PC-9 (cell line): ENCODE measurements around the gene LRRC56. TPM values are rescaled to one million over a fixed set of nuclear protein-coding genes. Genes with fewer than 3 reads are reported as not detected.

ENCODE experiments used
- BruUV-seq: library from RNA; stranded (reverse); fragments of 400-500 nt; replicated peaks from 2 replicates; lab custom pipeline; 2021; lab: Mats Ljungman, UMichigan
- CTCF ChIA-PET: fragments of 300-600 bp; sonication (Branson Sonifier 250); formaldehyde crosslinking; loops from one replicate; lab custom pipeline; 2022; ENCODE audit warnings: antibody characterized with exemption; lab: Charles Lee
- POLR2A ChIA-PET: fragments of 300-600 bp; sonication (Branson Sonifier 250); formaldehyde crosslinking; loops from one replicate; lab custom pipeline; 2022; ENCODE audit warnings: antibody characterized with exemption; ENCODE audit not compliant: unreplicated experiment; lab: Charles Lee
- DNase-seq, 2 experiments: peaks; one replicate each; pipeline versions ENCODE4 v3.0.0 to v3.0.0-alpha.2; 2015 to 2022; ENCODE audit warnings: mixed read lengths in 1 of 2
- H2AFZ ChIP-seq: fragments of 200-600 bp; sonication (generic); 2 replicates; pipeline ENCODE4 v1.8.1; 2017; ENCODE audit warnings: antibody characterized with exemption
- H3F3A ChIP-seq: fragments of 200-600 bp; sonication (generic); 2 replicates; pipeline ENCODE4 v1.8.1; 2017; ENCODE audit warnings: antibody characterized with exemption, mild to moderate bottlenecking, low read depth; ENCODE audit not compliant: insufficient read depth
- H3K27ac ChIP-seq: fragments of 200-600 bp; sonication (generic); 2 replicates; pipeline ENCODE4 v1.6.1; 2016; ENCODE audit warnings: mixed run types
- H3K27me3 ChIP-seq: fragments of 200-600 bp; sonication (generic); 2 replicates; pipeline ENCODE4 v1.6.1; 2016; ENCODE audit warnings: low read depth, mixed run types; ENCODE audit not compliant: insufficient read depth
- H3K36me3 ChIP-seq: fragments of 200-600 bp; sonication (generic); 2 replicates; pipeline ENCODE4 v1.6.1; 2016; ENCODE audit warnings: low read depth, mixed run types
- H3K4me1 ChIP-seq: fragments of 200-600 bp; sonication (generic); replicated peaks from 2 replicates; pipeline ENCODE4 v1.6.1; 2016; ENCODE audit warnings: mixed run types; ENCODE audit not compliant: insufficient read depth
- H3K4me2 ChIP-seq: fragments of 200-600 bp; sonication (generic); 2 replicates; pipeline ENCODE4 v1.6.1; 2017; ENCODE audit warnings: mixed run types
- H3K4me3 ChIP-seq: fragments of 200-600 bp; sonication (generic); 2 replicates; pipeline ENCODE4 v1.6.1; 2016; ENCODE audit warnings: mixed run types
- H3K79me2 ChIP-seq: fragments of 200-600 bp; sonication (generic); 2 replicates; pipeline ENCODE4 v1.6.1; 2017; ENCODE audit warnings: low read depth, mixed run types
- H3K9me2 ChIP-seq: fragments of 200-600 bp; sonication (generic); 2 replicates; pipeline ENCODE4 v1.8.1; 2017; ENCODE audit warnings: mild to moderate bottlenecking; ENCODE audit not compliant: insufficient read depth
- H3K9me3 ChIP-seq: fragments of 200-600 bp; sonication (generic); 2 replicates; pipeline ENCODE4 v1.8.1; 2016; ENCODE audit warnings: low read depth; ENCODE audit not compliant: insufficient read depth
- H4K20me1 ChIP-seq: fragments of 200-600 bp; sonication (generic); 2 replicates; pipeline ENCODE4 v1.8.1; 2017; ENCODE audit not compliant: insufficient read depth
- CTCF ChIP-seq: fragments of 200-600 bp; sonication (generic); conservative IDR thresholded peaks from 2 replicates; pipeline ENCODE4 v1.6.1; 2017; ENCODE audit warnings: mixed run types, antibody characterized with exemption, mild to moderate bottlenecking, moderate library complexity
- EZH2 ChIP-seq: fragments of 200-600 bp; sonication (generic); IDR thresholded peaks from 2 replicates; pipeline ENCODE4 v1.8.0; 2017; ENCODE audit warnings: antibody characterized with exemption, low read depth
- intact Hi-C: fragments of 100-400 bp; cut with micrococcal nuclease; formaldehyde crosslinking; loops from one replicate; pipeline ENCODE4 v1.10.0; 2022; ENCODE audit not compliant: unreplicated experiment
- total RNA-seq: library from RNA; stranded (reverse); gene quantifications from 2 replicates; pipeline ENCODE4 v1.2.3, GENCODE V29; 2021

LRRC56 gene
- total RNA-seq, 1 experiment from 2014 or later = 5.0 TPM

GRCh38 chr11:596374-596773 lies 59.0 kb downstream of the LRRC56 start:
- Histone ChIP-seq H3K9me2 (no peaks in the 10 kb centered on the region), H3K27me3 (no peaks in the 10 kb centered on the region), H3K9me3 (no peaks in the 10 kb centered on the region), H3K4me2 (no peak overlapping the region), H3F3A (no peaks in the 10 kb centered on the region), H3K36me3 (no peaks in the 10 kb centered on the region), H3K4me1 (no peaks in the 10 kb centered on the region), H3K27ac (no peak overlapping the region), H2AFZ (no peak overlapping the region), H4K20me1 (peaks cover 4% of the 10 kb centered on the region), H3K79me2 (no peaks in the 10 kb centered on the region), H3K4me3 (no peak overlapping the region)
- TF ChIP-seq EZH2 (no peak), CTCF (no peak)
- CTCF ChIA-PET = no interaction called here
- DNase-seq = no peak
- POLR2A ChIA-PET = no interaction called here
- intact Hi-C loops = no loop called here
- BruUV-seq = no TSS peak

DNA sequence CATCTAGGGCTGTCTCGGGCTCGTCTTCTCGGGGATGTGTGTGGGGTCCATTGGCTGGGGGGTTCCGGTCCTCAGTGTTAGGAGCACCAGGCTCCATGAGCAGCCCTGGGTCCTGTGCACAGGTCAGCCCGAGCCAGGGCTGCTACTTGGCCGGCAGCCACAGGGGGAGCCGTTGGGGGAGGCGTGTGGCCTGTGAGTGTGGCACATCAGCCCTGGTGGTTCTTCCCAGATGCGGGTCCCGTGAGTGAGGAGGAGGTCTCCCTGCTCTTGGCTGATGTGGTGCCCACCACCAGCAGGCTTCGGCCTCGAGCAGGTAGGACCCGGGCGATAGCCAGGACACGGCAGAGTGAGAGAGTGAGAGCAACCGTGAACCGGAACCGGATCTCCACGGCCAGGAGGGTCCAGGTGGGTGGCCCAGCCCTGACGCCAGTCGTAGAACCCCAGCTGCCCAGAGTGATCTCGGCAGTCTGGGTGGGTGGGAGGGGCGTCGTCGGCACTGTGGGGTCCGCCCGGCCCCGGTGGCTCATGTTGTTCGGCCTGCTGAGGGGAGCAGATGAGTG lies 59.9 kb downstream of the LRRC56 start:
- Histone ChIP-seq H3F3A (no peaks in the 10 kb centered on the region), H4K20me1 (peaks cover 4% of the 10 kb centered on the region), H3K9me2 (no peaks in the 10 kb centered on the region), H3K9me3 (no peaks in the 10 kb centered on the region), H3K27me3 (no peaks in the 10 kb centered on the region), H2AFZ (no peak overlapping the region), H3K4me1 (no peaks in the 10 kb centered on the region), H3K4me2 (no peak overlapping the region), H3K36me3 (no peaks in the 10 kb centered on the region), H3K79me2 (no peaks in the 10 kb centered on the region), H3K27ac (no peak overlapping the region), H3K4me3 (no peak overlapping the region)
- ChIA-PET CTCF (no interaction called here), POLR2A (no interaction called here)
- no peak for DNase-seq
- BruUV-seq = no TSS peak
- intact Hi-C loops = no loop called here
- TF ChIP-seq CTCF (no peak; the same call in 1 of the 2 replicates), EZH2 (no peak)

DNA sequence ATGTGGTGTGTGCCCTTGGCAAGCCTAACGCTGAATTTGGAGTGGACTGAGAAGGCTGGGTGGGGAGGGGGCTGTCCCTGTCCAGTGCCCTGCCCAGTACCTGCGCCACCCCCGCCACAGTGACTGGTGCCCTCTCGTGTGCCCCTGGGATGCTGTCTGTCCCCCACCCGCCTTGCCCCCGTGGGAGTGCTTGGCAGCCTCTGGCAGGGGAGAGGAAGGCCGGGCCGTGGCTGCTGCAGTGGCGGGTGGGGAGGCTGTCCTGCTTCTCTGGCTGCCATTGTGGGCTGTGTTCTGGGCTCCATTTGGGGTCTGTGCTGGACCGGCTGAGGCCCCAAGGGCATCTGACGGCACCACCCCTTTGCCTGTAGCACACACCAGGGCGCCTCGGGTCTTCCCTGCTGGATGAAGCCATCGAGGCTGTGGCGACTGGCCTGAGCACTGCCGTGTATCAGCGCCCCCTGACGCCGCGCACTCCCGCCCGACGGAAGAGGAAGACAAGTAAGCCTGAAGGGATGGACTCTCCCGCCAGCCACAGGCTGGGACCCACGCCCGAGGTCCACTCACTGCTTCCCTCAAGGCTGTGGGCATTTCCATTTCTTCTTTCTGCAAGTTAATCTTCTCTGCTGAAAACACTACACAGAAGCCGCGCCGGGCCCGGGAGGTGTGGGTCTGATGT lies 60.8 kb downstream of the LRRC56 start:
- H3K9me2 ChIP-seq = no peaks in the 10 kb centered on the region
- intact Hi-C loops = no loop called here
- ChIA-PET CTCF (no interaction called here), POLR2A (no interaction called here)
- H3K27me3 ChIP-seq = no peaks in the 10 kb centered on the region
- H3K4me2 ChIP-seq = no peak overlapping the region
- no peak overlapping the region for H3K27ac ChIP-seq
- H3K4me1 ChIP-seq = no peaks in the 10 kb centered on the region
- BruUV-seq = no TSS peak
- H3F3A ChIP-seq = no peaks in the 10 kb centered on the region
- H3K36me3 ChIP-seq = no peaks in the 10 kb centered on the region
- H4K20me1 ChIP-seq = peaks cover 4% of the 10 kb centered on the region
- no peak overlapping the region for H3K4me3 ChIP-seq
- H2AFZ ChIP-seq = no peak overlapping the region
- no peak for DNase-seq
- no peak for TF ChIP-seq CTCF
- TF ChIP-seq EZH2 = no peak
- H3K79me2 ChIP-seq = no peaks in the 10 kb centered on the region
- H3K9me3 ChIP-seq = no peaks in the 10 kb centered on the region
